Subcutaneous abdominal adipose tissue (tissue), 5 donors: ENCODE results near the gene CAMK2A.

ENCODE experiments used
- H3K27ac ChIP-seq: one replicate; pipeline ENCODE4 v1.7.0; 2013; ENCODE audit warnings: low read depth, mild to moderate bottlenecking, inconsistent platforms, low read length, moderate library complexity
- H3K27me3 ChIP-seq, 5 donors: one replicate each; pipeline ENCODE4 v1.7.0; 2013; ENCODE audit warnings: low read length in 5 of 5, inconsistent platforms in 1 of 5; ENCODE audit not compliant: control insufficient read depth in 5 of 5, insufficient read depth in 4 of 5
- H3K36me3 ChIP-seq, 5 donors: one replicate each; pipeline ENCODE4 v1.7.0; 2013; ENCODE audit warnings: low read length in 5 of 5; ENCODE audit not compliant: control insufficient read depth in 5 of 5, insufficient read depth in 5 of 5
- H3K4me1 ChIP-seq, 5 donors: one replicate each; pipeline ENCODE4 v1.7.0; 2013; ENCODE audit warnings: low read length in 5 of 5, mild to moderate bottlenecking in 3 of 5, moderate library complexity in 1 of 5; ENCODE audit not compliant: control insufficient read depth in 5 of 5, insufficient read depth in 5 of 5
- H3K4me3 ChIP-seq, 5 donors: one replicate each; pipeline ENCODE4 v1.7.0; 2013; ENCODE audit warnings: low read length in 5 of 5, low read depth in 1 of 5
- H3K9ac ChIP-seq, 5 donors: one replicate each; pipeline ENCODE4 v1.7.0; 2013; ENCODE audit warnings: low read length in 5 of 5, mild to moderate bottlenecking in 4 of 5, moderate library complexity in 3 of 5
- H3K9me3 ChIP-seq, 5 donors: one replicate each; pipeline ENCODE4 v1.7.0; 2013; ENCODE audit warnings: low read length in 5 of 5; ENCODE audit not compliant: control insufficient read depth in 5 of 5
- donor health status: healthy.
- donor health status: healthy.
- donor health status: healthy.
- donor health status: healthy.
- donor health status: healthy.

The CAMK2A gene

DNA sequence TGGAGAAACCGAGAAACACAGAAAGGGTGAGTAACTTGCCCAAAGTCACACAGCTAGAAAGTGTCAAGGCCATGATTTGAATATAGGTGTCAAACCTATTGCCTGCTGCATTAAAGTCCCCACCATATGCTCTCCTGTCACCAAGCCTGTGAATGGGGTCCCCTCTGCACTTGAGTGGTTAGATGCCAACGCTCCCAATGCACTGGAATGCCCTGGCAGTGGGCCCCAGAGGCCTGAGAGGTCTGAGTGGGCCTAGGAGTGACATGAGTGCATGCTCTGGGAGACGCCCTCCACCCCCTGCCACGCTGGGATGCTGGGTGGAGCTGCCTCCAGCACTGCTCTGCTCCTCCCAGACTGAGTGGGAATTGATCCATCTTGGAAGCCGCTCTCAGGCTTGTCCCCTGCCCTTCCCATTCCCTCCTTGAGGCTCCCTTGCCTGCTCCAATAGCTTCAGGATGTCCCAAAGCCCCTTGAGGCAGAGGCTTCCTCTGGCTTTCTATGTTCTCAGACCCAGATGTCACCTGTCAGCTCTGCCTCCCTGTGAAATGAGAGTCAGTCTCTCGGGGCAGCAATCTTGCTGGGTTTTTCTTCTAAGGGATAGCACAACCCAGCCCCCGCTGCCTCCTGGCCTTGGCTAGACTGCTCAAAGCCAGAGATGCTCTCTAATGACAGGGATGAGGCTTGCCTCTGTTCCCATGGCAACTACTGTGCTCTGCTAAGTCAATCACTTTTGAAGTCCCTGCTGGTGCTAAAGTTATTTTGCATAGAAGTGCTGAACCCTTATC is 19.7 kb upstream of the CAMK2A start:
- Histone ChIP-seq H3K4me3 (no peak overlapping the region), H3K9ac (no peak overlapping the region), H3K36me3 (no peaks in the 10 kb centered on the region), H3K9me3 (no peaks in the 10 kb centered on the region), H3K27me3 (peaks cover 0 to 3% (median 0%) of the 10 kb centered on the region in 5 donors), H3K27ac (no peak overlapping the region), H3K4me1 (no peaks in the 10 kb centered on the region)

DNA sequence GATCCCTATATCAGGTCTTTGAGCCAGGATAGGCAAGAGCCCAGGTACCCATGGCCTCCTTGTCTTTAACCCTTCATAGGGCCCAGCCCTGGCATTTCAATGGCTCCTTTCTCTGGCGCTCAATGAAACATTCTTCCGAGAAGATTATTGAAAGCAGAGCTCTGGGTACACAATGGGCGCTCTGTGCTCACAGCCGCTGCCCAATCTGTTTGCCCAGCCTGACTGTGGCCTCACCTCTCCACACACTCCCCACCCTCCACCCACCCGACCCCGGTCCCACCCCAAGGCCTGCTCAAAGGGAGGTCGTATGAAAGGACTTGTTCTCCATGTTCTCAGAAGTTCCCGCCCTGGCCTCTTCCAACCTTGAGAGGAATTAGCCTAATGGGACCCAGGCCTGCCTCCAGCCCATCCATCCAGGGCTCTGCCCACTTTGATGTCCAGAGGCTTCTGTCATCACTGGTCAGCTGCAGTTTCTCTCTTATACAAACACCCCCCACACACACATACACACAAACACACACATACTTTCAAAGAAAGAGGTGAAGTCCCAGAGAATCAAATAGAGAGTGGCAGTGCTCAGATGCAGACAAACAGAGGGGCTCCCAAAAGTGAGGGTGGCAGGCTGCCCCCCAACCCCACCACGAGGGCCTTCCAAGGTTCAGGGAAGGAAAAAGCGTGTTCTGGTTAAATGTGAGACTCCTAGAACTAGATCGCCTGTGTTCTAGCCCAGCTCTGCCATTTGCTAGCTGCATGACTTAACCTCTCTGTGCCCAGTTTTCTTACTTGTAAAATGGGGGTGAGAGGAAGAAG is 18.2 kb upstream of the CAMK2A start:
- H3K4me3 ChIP-seq = no peak overlapping the region
- no peaks in the 10 kb centered on the region for H3K36me3 ChIP-seq
- H3K4me1 ChIP-seq = peaks cover 0 to 4% (median 4%) of the 10 kb centered on the region in 5 donors
- H3K27me3 ChIP-seq = peaks cover 4 to 11% (median 9%) of the 10 kb centered on the region in 5 donors
- no peak overlapping the region for H3K9ac ChIP-seq
- no peak overlapping the region for H3K27ac ChIP-seq
- H3K9me3 ChIP-seq = no peaks in the 10 kb centered on the region

DNA sequence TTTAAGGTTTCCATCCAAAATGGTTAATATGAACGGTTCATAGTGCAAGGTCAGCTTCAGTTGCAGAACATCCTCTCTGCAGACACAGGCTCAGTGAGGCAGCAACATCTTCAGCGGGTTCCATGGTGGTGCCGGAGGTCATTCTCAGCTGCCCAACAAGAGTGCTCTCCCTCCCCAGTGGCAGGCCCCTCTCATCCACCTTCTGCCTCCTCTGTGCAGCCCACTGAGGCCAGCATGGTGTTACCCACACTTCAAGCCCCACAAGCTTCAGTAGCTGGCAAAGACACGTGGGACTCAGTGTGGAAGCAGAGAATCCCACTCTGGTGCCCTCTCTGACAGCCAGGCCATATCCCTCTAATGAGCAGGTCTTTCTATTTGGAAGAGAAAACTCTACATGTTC is 17.2 kb upstream of the CAMK2A start:
- peaks cover 0 to 14% (median 12%) of the 10 kb centered on the region in 5 donors for H3K4me1 ChIP-seq
- no peaks in the 10 kb centered on the region for H3K9me3 ChIP-seq
- H3K27me3 ChIP-seq = peaks cover 4 to 21% (median 14%) of the 10 kb centered on the region in 5 donors
- H3K4me3 ChIP-seq = no peak overlapping the region
- H3K9ac ChIP-seq = no peak overlapping the region
- no peaks in the 10 kb centered on the region for H3K36me3 ChIP-seq
- H3K27ac ChIP-seq = no peak overlapping the region

DNA sequence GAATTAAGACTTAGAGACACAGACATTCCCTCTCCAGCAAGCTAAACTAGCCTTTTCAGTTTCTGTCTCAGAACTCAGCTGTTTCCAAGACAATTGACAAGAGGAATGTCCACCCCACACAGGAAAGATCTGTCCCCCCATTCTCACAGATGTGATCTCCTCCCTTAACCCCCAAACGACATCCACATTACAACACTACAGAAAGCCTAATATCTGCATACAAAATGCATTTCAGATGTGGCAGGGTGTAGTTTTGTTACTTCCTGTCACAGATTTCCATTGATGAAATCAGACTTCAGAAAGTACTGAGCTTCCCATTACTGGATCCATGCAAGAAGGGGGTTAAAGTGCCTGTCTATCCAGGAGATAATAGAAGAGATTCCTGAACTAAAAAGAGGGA is 16.0 kb upstream of the CAMK2A start:
- no peaks in the 10 kb centered on the region for H3K36me3 ChIP-seq
- H3K9ac ChIP-seq = no peak overlapping the region
- peaks cover 4 to 32% (median 25%) of the 10 kb centered on the region in 5 donors for H3K27me3 ChIP-seq
- no peak overlapping the region for H3K27ac ChIP-seq
- H3K4me3 ChIP-seq = no peak overlapping the region
- H3K4me1 ChIP-seq = peaks cover 0 to 14% (median 12%) of the 10 kb centered on the region in 5 donors
- H3K9me3 ChIP-seq = no peaks in the 10 kb centered on the region

DNA sequence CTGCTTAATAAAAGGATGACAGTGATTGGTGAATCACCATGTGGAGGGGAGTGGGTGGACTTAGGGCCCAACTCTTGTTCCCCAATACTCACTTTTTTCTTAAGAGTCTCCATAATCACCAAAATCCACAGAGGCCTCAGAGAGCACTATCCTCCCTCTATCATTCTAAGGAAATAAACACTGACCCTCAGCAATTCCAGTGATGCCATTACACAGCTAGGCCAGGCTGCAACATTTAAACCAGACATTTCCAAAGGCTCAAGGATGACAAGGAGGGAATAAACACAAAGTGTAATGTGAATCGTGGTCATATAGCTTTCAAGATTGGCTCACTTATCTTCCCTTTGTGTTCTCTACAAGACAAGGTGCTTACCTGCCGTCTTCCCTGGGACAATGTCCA is 15.5 kb upstream of the CAMK2A start:
- H3K9ac ChIP-seq = no peak overlapping the region
- H3K27me3 ChIP-seq = peaks cover 4 to 36% (median 28%) of the 10 kb centered on the region in 5 donors
- no peaks in the 10 kb centered on the region for H3K36me3 ChIP-seq
- peaks cover 0 to 14% (median 12%) of the 10 kb centered on the region in 5 donors for H3K4me1 ChIP-seq
- no peak overlapping the region for H3K4me3 ChIP-seq
- no peaks in the 10 kb centered on the region for H3K9me3 ChIP-seq
- H3K27ac ChIP-seq = no peak overlapping the region

DNA sequence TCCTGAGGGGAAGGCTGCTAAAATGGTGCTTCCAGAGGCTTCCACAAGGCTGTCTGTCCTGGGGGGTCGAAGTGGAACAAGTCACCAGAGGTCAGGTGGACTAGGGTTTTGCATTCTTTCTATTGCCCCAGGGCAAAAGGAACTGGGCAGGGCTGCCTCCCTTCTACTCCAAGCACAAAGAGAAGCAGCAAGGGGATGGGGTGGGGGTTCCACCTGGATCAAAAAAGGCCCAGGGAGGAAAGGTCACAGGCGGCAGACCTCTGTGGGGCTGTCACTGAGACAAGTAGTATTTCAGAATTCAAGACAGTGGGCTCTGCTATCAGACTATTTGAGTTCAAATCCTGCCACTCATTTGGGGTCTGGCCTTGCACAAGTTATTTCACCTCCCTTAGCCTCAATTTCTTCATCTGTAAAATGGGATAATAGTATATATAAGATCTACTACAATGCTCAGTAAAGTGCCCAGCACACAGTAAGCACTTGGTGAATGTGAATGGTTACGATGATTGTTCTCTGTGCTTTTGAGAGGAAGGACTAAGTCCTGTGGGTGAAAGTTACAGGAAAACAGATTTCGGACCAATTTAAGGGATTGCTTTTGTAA is 15.0 kb upstream of the CAMK2A start:
- Histone ChIP-seq H3K27ac (no peak overlapping the region), H3K4me1 (peaks cover 0 to 14% (median 12%) of the 10 kb centered on the region in 5 donors), H3K9me3 (no peaks in the 10 kb centered on the region), H3K27me3 (peaks cover 4 to 36% (median 28%) of the 10 kb centered on the region in 5 donors), H3K36me3 (no peaks in the 10 kb centered on the region), H3K4me3 (no peak overlapping the region), H3K9ac (no peak overlapping the region)

DNA sequence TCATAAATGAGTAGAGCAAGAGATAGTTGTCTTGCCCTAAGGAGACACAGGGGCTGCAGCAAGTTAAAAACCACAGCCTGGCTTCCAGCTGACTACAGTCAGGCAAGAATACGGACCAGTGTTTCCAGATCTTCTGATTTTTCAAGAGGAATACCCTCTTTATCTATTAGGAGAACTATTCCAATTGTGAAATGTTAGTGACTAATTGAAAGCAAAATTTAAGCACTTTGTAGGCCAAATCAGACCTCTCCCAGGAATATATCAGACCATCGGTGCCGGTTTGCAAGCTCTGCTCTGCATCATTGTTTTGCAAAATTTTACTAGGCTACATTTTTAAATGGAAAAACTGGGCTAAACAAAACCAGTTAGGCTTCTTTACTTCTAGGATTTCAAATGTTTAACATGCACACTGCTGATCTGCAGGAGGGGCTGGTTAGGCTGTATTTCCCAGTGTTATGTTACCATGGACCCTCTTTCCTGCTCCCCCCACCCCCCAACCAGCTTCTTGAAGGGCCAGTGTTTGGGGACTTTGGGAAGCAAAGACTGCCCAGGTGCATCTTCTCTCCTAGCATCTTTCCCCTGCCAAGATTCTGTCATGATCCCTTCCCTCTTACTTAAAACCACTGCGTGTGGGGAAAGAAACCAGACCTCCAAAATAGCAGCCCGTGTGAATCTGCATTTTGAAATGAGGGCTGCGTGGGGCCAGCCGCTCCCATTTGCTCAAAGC is 14.2 kb upstream of the CAMK2A start:
- Histone ChIP-seq H3K9ac (no peak overlapping the region), H3K4me1 (peaks cover 3 to 14% (median 12%) of the 10 kb centered on the region in 5 donors), H3K36me3 (no peaks in the 10 kb centered on the region), H3K27ac (no peak overlapping the region), H3K4me3 (no peak overlapping the region), H3K9me3 (no peaks in the 10 kb centered on the region), H3K27me3 (peaks cover 4 to 36% (median 28%) of the 10 kb centered on the region in 5 donors)

DNA sequence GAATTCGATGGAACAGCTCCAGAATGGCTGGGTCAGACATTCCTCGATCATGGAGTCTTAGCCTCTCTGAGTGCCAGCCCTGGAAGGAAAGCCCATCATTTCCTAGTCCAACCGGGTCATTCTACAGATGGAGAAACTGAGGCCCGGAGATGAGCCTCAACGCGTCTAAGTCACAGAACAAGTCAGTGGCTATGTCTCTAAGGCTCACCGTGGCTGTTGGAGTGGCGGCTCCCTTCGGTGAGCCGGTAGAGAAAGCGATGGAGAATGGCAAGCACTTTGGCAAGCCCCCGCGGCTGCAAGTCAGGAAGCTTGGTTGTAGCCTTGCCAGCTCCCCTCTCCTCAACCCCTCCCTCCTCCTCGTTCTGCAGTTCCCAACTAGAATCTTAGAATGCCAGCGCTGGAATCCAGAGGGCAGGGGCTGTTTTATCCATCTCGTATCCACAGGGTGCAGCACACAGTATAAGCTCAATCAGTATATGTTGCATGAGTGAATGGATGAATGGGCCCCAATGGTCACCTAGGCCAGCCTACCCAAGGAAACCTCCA is 13.6 kb upstream of the CAMK2A start:
- Histone ChIP-seq H3K9me3 (no peaks in the 10 kb centered on the region), H3K4me1 (peaks cover 3 to 14% (median 12%) of the 10 kb centered on the region in 5 donors), H3K27ac (no peak overlapping the region), H3K4me3 (peak overlapping the region in 2 of 5 donors; percentile 21 to 45), H3K9ac (no peak overlapping the region), H3K27me3 (peaks cover 4 to 37% (median 28%) of the 10 kb centered on the region in 5 donors), H3K36me3 (no peaks in the 10 kb centered on the region)

DNA sequence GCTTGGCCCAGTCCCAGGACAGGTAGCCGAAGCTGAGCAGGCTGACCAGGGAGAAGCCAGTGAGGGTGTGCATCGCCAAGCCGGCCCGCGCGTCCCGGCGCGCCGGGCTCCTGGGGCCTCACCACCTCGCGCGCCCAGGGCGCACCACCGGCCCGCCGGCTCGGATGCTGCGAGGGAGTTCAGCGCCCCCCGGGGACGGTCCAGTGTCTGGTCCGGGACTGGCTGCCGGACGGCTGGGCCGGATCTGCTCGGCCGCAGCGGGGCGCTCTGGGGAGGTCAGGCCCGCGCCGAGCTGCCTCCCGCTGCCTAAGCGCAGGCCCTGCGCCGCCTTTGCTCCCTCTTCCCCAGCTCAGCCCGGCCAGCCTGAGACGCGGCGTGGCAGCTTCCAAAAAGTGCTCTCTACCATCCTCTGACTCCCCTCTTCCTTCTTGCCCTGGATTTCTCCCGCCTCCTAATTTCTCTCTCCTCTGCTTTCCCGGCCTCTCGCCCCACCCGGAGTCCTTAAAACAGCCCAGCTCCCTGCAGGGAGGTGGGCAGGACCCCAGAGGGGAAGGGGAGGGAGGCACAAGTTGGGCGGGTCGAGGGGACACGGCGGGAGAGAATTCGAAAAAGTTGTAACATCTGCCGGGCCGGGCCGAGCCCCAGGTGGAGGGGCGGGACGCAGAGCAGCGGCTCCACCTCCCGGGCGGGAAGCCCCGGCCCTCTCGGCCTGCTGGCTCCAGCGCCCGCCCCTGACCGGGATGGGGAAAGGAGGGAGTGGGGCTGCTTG is 12.9 kb upstream of the CAMK2A start, which contains the start of gene ARSI:
TSS of gene ARSI (minus strand) at position 605 of the 769 bp plus-strand sequence. CDS start at position 73, 532 bp downstream.
- Histone ChIP-seq H3K9ac (no peak within 1 kb of the TSS), H3K36me3 (no peaks in the 10 kb centered on the region), H3K27ac (no peak within 1 kb of the TSS), H3K27me3 (peaks cover 4 to 40% (median 28%) of the 10 kb centered on the region in 5 donors), H3K4me3 (peak within 1 kb of the TSS in 4 of 5 donors; percentile 21 to 45 (median 26)), H3K4me1 (peaks cover 3 to 14% (median 12%) of the 10 kb centered on the region in 5 donors), H3K9me3 (no peaks in the 10 kb centered on the region)
